ENCODE measurements around the gene WDFY4. TPM values are rescaled to one million over a fixed set of nuclear protein-coding genes. Genes with fewer than 3 reads are reported as not detected.

The WDFY4 gene
- total RNA-seq, 1 donor from 2014 or later = 6.4 TPM

- no peaks in the 10 kb centered on the region for H3K4me1 ChIP-seq
- H3K4me3 ChIP-seq = no peak overlapping the region
- peaks cover 3% of the 10 kb centered on the region for H3K9me3 ChIP-seq
- no peaks in the 10 kb centered on the region for H3K36me3 ChIP-seq
- TF ChIP-seq POLR2AphosphoS5 (IDR thresholded peaks at IDR 0.05; ENCODE audit: insufficient read depth in 1 of 2, low read depth in 1 of 2) = no peak
- TF ChIP-seq CTCF (IDR thresholded peaks at IDR 0.05) = no peak
- no peak for TF ChIP-seq POLR2A (IDR thresholded peaks at IDR 0.05)
- H3K27me3 ChIP-seq = no peaks in the 10 kb centered on the region
- intact Hi-C loops (cut with DNase I) = no loop called here
- no peak overlapping the region for H3K27ac ChIP-seq
- peak; percentile 40 to 77 for DNase-seq (ENCODE audit: extremely low spot score in 2 of 2)
These were observed 11.9 kb upstream of the WDFY4 start for GRCh38 chr10:48672596-48673265.

- H3K4me3 ChIP-seq = no peak overlapping the region
- no peak for DNase-seq (ENCODE audit: extremely low spot score in 2 of 2)
- TF ChIP-seq POLR2AphosphoS5 (IDR thresholded peaks at IDR 0.05; ENCODE audit: insufficient read depth in 1 of 2, low read depth in 1 of 2) = no peak
- no peak for TF ChIP-seq CTCF (IDR thresholded peaks at IDR 0.05)
- H3K27me3 ChIP-seq = no peaks in the 10 kb centered on the region
- no peaks in the 10 kb centered on the region for H3K36me3 ChIP-seq
- peaks cover 5% of the 10 kb centered on the region for H3K9me3 ChIP-seq
- no peaks in the 10 kb centered on the region for H3K4me1 ChIP-seq
- no peak overlapping the region for H3K27ac ChIP-seq
- intact Hi-C loops (cut with DNase I) = no loop called here
These were observed 7.0 kb upstream of the WDFY4 start for GRCh38 chr10:48677625-48678024.

- no peak overlapping the region for H3K27ac ChIP-seq
- intact Hi-C loops (cut with DNase I) = no loop called here
- no peaks in the 10 kb centered on the region for H3K27me3 ChIP-seq
- DNase-seq (ENCODE audit: extremely low spot score in 2 of 2) = peak; percentile 22 to 25
- no peak for TF ChIP-seq POLR2AphosphoS5 (IDR thresholded peaks at IDR 0.05; ENCODE audit: insufficient read depth in 1 of 2, low read depth in 1 of 2)
- TF ChIP-seq POLR2A (IDR thresholded peaks at IDR 0.05) = no peak
- TF ChIP-seq CTCF (IDR thresholded peaks at IDR 0.05) = no peak
- H3K4me1 ChIP-seq = no peaks in the 10 kb centered on the region
- H3K4me3 ChIP-seq = no peak overlapping the region
- no peaks in the 10 kb centered on the region for H3K36me3 ChIP-seq
- H3K9me3 ChIP-seq = peaks cover 5% of the 10 kb centered on the region
These were observed 6.6 kb upstream of the WDFY4 start for GRCh38 chr10:48678041-48678440.

- intact Hi-C loops (cut with DNase I) = no loop called here
- Histone ChIP-seq H3K27ac (no peak overlapping the region), H3K4me3 (no peak overlapping the region), H3K9me3 (peaks cover 5% of the 10 kb centered on the region), H3K4me1 (no peaks in the 10 kb centered on the region), H3K27me3 (no peaks in the 10 kb centered on the region), H3K36me3 (no peaks in the 10 kb centered on the region)
- DNase-seq (ENCODE audit: extremely low spot score in 2 of 2) = peak in 1 of 2 donors; percentile 44
- TF ChIP-seq POLR2A (IDR thresholded peaks at IDR 0.05) (no peak), CTCF (IDR thresholded peaks at IDR 0.05) (no peak), POLR2AphosphoS5 (IDR thresholded peaks at IDR 0.05; ENCODE audit: insufficient read depth in 1 of 2, low read depth in 1 of 2) (no peak)
These were observed 2.9 kb upstream of the WDFY4 start for GRCh38 chr10:48681740-48682139.

- peak; percentile 27 to 64 for DNase-seq (ENCODE audit: extremely low spot score in 2 of 2)
- no peak overlapping the region for H3K27ac ChIP-seq
- TF ChIP-seq CTCF (IDR thresholded peaks at IDR 0.05) (no peak), POLR2AphosphoS5 (IDR thresholded peaks at IDR 0.05; ENCODE audit: insufficient read depth in 1 of 2, low read depth in 1 of 2) (no peak), POLR2A (IDR thresholded peaks at IDR 0.05) (no peak)
- H3K4me3 ChIP-seq = no peak overlapping the region
- H3K27me3 ChIP-seq = no peaks in the 10 kb centered on the region
- intact Hi-C loops (cut with DNase I) = no loop called here
- H3K9me3 ChIP-seq = peaks cover 5% of the 10 kb centered on the region
- no peaks in the 10 kb centered on the region for H3K4me1 ChIP-seq
- H3K36me3 ChIP-seq = no peaks in the 10 kb centered on the region
These were observed 2.4 kb upstream of the WDFY4 start for GRCh38 chr10:48682265-48682664.
